ENCODE data around the gene INSR.

The INSR gene

GRCh38 chr19:7188698-7189629 is 105.2 kb downstream of the INSR start:
- Histone ChIP-seq H3K9me3 (ENCODE audit: control insufficient read depth in 5 of 5, low read length in 5 of 5) (no peaks in the 10 kb centered on the region), H3K27ac (ENCODE audit: low read depth, low read length) (peak overlapping the region; percentile 10)

GRCh38 chr19:7187605-7188339 is 106.4 kb downstream of the INSR start:
- no peak overlapping the region for H3K27ac ChIP-seq (ENCODE audit: low read depth, low read length)

More at GRCh38 chr19:7188698-7189629, 105.2 kb downstream of the INSR start:
- H3K9ac ChIP-seq (ENCODE audit: low read length in 5 of 5), result no peak overlapping the region
- H3K4me3 ChIP-seq (ENCODE audit: low read depth in 1 of 5, low read length in 5 of 5), result no peak overlapping the region
- H3K36me3 ChIP-seq (ENCODE audit: control insufficient read depth in 5 of 5, insufficient read depth in 5 of 5, low read length in 5 of 5), result peaks cover 0 to 4% (median 3%) of the 10 kb centered on the region in 5 donors
- peaks cover 2 to 20% (median 13%) of the 10 kb centered on the region in 5 donors for H3K4me1 ChIP-seq (ENCODE audit: control insufficient read depth in 5 of 5, insufficient read depth in 5 of 5, low read length in 5 of 5)
- H3K27me3 ChIP-seq (ENCODE audit: control insufficient read depth in 5 of 5, insufficient read depth in 4 of 5, low read length in 5 of 5), result no peaks in the 10 kb centered on the region

GRCh38 chr19:7182489-7182888 is 111.7 kb downstream of the INSR start:
- H3K4me1 ChIP-seq (ENCODE audit: control insufficient read depth in 5 of 5, insufficient read depth in 5 of 5, low read length in 5 of 5), result peaks cover 7 to 32% (median 16%) of the 10 kb centered on the region in 5 donors
- no peaks in the 10 kb centered on the region for H3K9me3 ChIP-seq (ENCODE audit: control insufficient read depth in 5 of 5, low read length in 5 of 5)
- peak overlapping the region in 1 of 5 donors; percentile 45 for H3K9ac ChIP-seq (ENCODE audit: low read length in 5 of 5)

More at GRCh38 chr19:7187605-7188339, 106.4 kb downstream of the INSR start:
- H3K36me3 ChIP-seq (ENCODE audit: control insufficient read depth in 5 of 5, insufficient read depth in 5 of 5, low read length in 5 of 5), result peaks cover 0 to 8% (median 4%) of the 10 kb centered on the region in 5 donors
- peaks cover 6 to 31% (median 20%) of the 10 kb centered on the region in 5 donors for H3K4me1 ChIP-seq (ENCODE audit: control insufficient read depth in 5 of 5, insufficient read depth in 5 of 5, low read length in 5 of 5)
- no peak overlapping the region for H3K4me3 ChIP-seq (ENCODE audit: low read depth in 1 of 5, low read length in 5 of 5)
- H3K27me3 ChIP-seq (ENCODE audit: control insufficient read depth in 5 of 5, insufficient read depth in 4 of 5, low read length in 5 of 5), result no peaks in the 10 kb centered on the region
- H3K9me3 ChIP-seq (ENCODE audit: control insufficient read depth in 5 of 5, low read length in 5 of 5), result no peaks in the 10 kb centered on the region
- H3K9ac ChIP-seq (ENCODE audit: low read length in 5 of 5), result no peak overlapping the region

GRCh38 chr19:7179917-7180306 is 114.3 kb downstream of the INSR start:
- no peaks in the 10 kb centered on the region for H3K27me3 ChIP-seq (ENCODE audit: control insufficient read depth in 5 of 5, insufficient read depth in 4 of 5, low read length in 5 of 5)
- H3K9ac ChIP-seq (ENCODE audit: low read length in 5 of 5), result no peak overlapping the region
- no peaks in the 10 kb centered on the region for H3K9me3 ChIP-seq (ENCODE audit: control insufficient read depth in 5 of 5, low read length in 5 of 5)
- H3K36me3 ChIP-seq (ENCODE audit: control insufficient read depth in 5 of 5, insufficient read depth in 5 of 5, low read length in 5 of 5), result peaks cover 0 to 8% (median 6%) of the 10 kb centered on the region in 5 donors
- no peak overlapping the region for H3K4me3 ChIP-seq (ENCODE audit: low read depth in 1 of 5, low read length in 5 of 5)
- peaks cover 7 to 25% (median 16%) of the 10 kb centered on the region in 5 donors for H3K4me1 ChIP-seq (ENCODE audit: control insufficient read depth in 5 of 5, insufficient read depth in 5 of 5, low read length in 5 of 5)
- no peak overlapping the region for H3K27ac ChIP-seq (ENCODE audit: low read depth, low read length)

More at GRCh38 chr19:7182489-7182888, 111.7 kb downstream of the INSR start:
- Histone ChIP-seq H3K27me3 (ENCODE audit: control insufficient read depth in 5 of 5, insufficient read depth in 4 of 5, low read length in 5 of 5) (no peaks in the 10 kb centered on the region), H3K27ac (ENCODE audit: low read depth, low read length) (peak overlapping the region; percentile 67), H3K36me3 (ENCODE audit: control insufficient read depth in 5 of 5, insufficient read depth in 5 of 5, low read length in 5 of 5) (peaks cover 0 to 8% (median 5%) of the 10 kb centered on the region in 5 donors), H3K4me3 (ENCODE audit: low read depth in 1 of 5, low read length in 5 of 5) (peak overlapping the region in 2 of 5 donors; percentile 33 to 55)

GRCh38 chr19:7177926-7178325 is 116.3 kb downstream of the INSR start:
- Histone ChIP-seq H3K4me3 (ENCODE audit: low read depth in 1 of 5, low read length in 5 of 5) (no peak overlapping the region), H3K4me1 (ENCODE audit: control insufficient read depth in 5 of 5, insufficient read depth in 5 of 5, low read length in 5 of 5) (peaks cover 2 to 13% (median 12%) of the 10 kb centered on the region in 5 donors), H3K9ac (ENCODE audit: low read length in 5 of 5) (no peak overlapping the region), H3K36me3 (ENCODE audit: control insufficient read depth in 5 of 5, insufficient read depth in 5 of 5, low read length in 5 of 5) (peaks cover 0 to 7% (median 5%) of the 10 kb centered on the region in 5 donors), H3K27ac (ENCODE audit: low read depth, low read length) (no peak overlapping the region), H3K9me3 (ENCODE audit: control insufficient read depth in 5 of 5, low read length in 5 of 5) (no peaks in the 10 kb centered on the region), H3K27me3 (ENCODE audit: control insufficient read depth in 5 of 5, insufficient read depth in 4 of 5, low read length in 5 of 5) (no peaks in the 10 kb centered on the region)

GRCh38 chr19:7176792-7177191 is 117.4 kb downstream of the INSR start:
- peaks cover 0 to 5% (median 3%) of the 10 kb centered on the region in 5 donors for H3K4me1 ChIP-seq (ENCODE audit: control insufficient read depth in 5 of 5, insufficient read depth in 5 of 5, low read length in 5 of 5)
- H3K9ac ChIP-seq (ENCODE audit: low read length in 5 of 5), result no peak overlapping the region
- no peak overlapping the region for H3K27ac ChIP-seq (ENCODE audit: low read depth, low read length)

GRCh38 chr19:7172794-7173193 is 121.4 kb downstream of the INSR start:
- H3K9ac ChIP-seq (ENCODE audit: low read length in 5 of 5), result no peak overlapping the region
- H3K27ac ChIP-seq (ENCODE audit: low read depth, low read length), result no peak overlapping the region
- no peaks in the 10 kb centered on the region for H3K9me3 ChIP-seq (ENCODE audit: control insufficient read depth in 5 of 5, low read length in 5 of 5)
- H3K4me1 ChIP-seq (ENCODE audit: control insufficient read depth in 5 of 5, insufficient read depth in 5 of 5, low read length in 5 of 5), result no peaks in the 10 kb centered on the region
- peaks cover 15 to 45% (median 42%) of the 10 kb centered on the region in 5 donors for H3K36me3 ChIP-seq (ENCODE audit: control insufficient read depth in 5 of 5, insufficient read depth in 5 of 5, low read length in 5 of 5)
- H3K4me3 ChIP-seq (ENCODE audit: low read depth in 1 of 5, low read length in 5 of 5), result no peak overlapping the region
- no peaks in the 10 kb centered on the region for H3K27me3 ChIP-seq (ENCODE audit: control insufficient read depth in 5 of 5, insufficient read depth in 4 of 5, low read length in 5 of 5)

More at GRCh38 chr19:7176792-7177191, 117.4 kb downstream of the INSR start:
- peaks cover 0 to 11% (median 8%) of the 10 kb centered on the region in 5 donors for H3K36me3 ChIP-seq (ENCODE audit: control insufficient read depth in 5 of 5, insufficient read depth in 5 of 5, low read length in 5 of 5)
- H3K4me3 ChIP-seq (ENCODE audit: low read depth in 1 of 5, low read length in 5 of 5), result no peak overlapping the region
- no peaks in the 10 kb centered on the region for H3K9me3 ChIP-seq (ENCODE audit: control insufficient read depth in 5 of 5, low read length in 5 of 5)
- no peaks in the 10 kb centered on the region for H3K27me3 ChIP-seq (ENCODE audit: control insufficient read depth in 5 of 5, insufficient read depth in 4 of 5, low read length in 5 of 5)

- H3K36me3 ChIP-seq (ENCODE audit: control insufficient read depth in 5 of 5, insufficient read depth in 5 of 5, low read length in 5 of 5), result peaks cover 15 to 61% (median 56%) of the 10 kb centered on the region in 5 donors
- H3K27ac ChIP-seq (ENCODE audit: low read depth, low read length), result no peak overlapping the region
- no peaks in the 10 kb centered on the region for H3K4me1 ChIP-seq (ENCODE audit: control insufficient read depth in 5 of 5, insufficient read depth in 5 of 5, low read length in 5 of 5)
- H3K9me3 ChIP-seq (ENCODE audit: control insufficient read depth in 5 of 5, low read length in 5 of 5), result no peaks in the 10 kb centered on the region
- H3K4me3 ChIP-seq (ENCODE audit: low read depth in 1 of 5, low read length in 5 of 5), result no peak overlapping the region
- no peaks in the 10 kb centered on the region for H3K27me3 ChIP-seq (ENCODE audit: control insufficient read depth in 5 of 5, insufficient read depth in 4 of 5, low read length in 5 of 5)
- H3K9ac ChIP-seq (ENCODE audit: low read length in 5 of 5), result no peak overlapping the region
Measured at GRCh38 chr19:7170983-7171382, 123.2 kb downstream of the INSR start.

- H3K9me3 ChIP-seq (ENCODE audit: control insufficient read depth in 5 of 5, low read length in 5 of 5), result no peaks in the 10 kb centered on the region
- H3K27me3 ChIP-seq (ENCODE audit: control insufficient read depth in 5 of 5, insufficient read depth in 4 of 5, low read length in 5 of 5), result no peaks in the 10 kb centered on the region
- H3K36me3 ChIP-seq (ENCODE audit: control insufficient read depth in 5 of 5, insufficient read depth in 5 of 5, low read length in 5 of 5), result peaks cover 15 to 66% (median 58%) of the 10 kb centered on the region in 5 donors
- H3K4me1 ChIP-seq (ENCODE audit: control insufficient read depth in 5 of 5, insufficient read depth in 5 of 5, low read length in 5 of 5), result peaks cover 0 to 3% (median 0%) of the 10 kb centered on the region in 5 donors
- H3K4me3 ChIP-seq (ENCODE audit: low read depth in 1 of 5, low read length in 5 of 5), result no peak overlapping the region
- H3K9ac ChIP-seq (ENCODE audit: low read length in 5 of 5), result no peak overlapping the region
- H3K27ac ChIP-seq (ENCODE audit: low read depth, low read length), result no peak overlapping the region
Measured at GRCh38 chr19:7168941-7169340, 125.3 kb downstream of the INSR start.

Measured in subcutaneous abdominal adipose tissue (tissue), 5 donors.